H9 (cell line): ENCODE measurements around the gene LZIC. TPM values are rescaled to one million over a fixed set of nuclear protein-coding genes. Genes with fewer than 3 reads are reported as not detected.

ENCODE experiments used
- DNase-seq: peaks from one replicate; pipeline ENCODE4 v3.0.0-alpha.2; 2017
- H2AFZ ChIP-seq: one replicate; pipeline ENCODE4 v1.6.1; 2013; ENCODE audit warnings: mild to moderate bottlenecking, low read length, control low read depth, moderate library complexity
- H2AK5ac ChIP-seq: 2 replicates; pipeline ENCODE4 v1.6.1; 2013; ENCODE audit warnings: low read length, control low read depth, mixed read lengths; ENCODE audit not compliant: insufficient read length
- H2BK120ac ChIP-seq: one replicate; pipeline ENCODE4 v1.6.1; 2013; ENCODE audit warnings: low read depth, mild to moderate bottlenecking, low read length, control low read depth, inconsistent platforms; ENCODE audit not compliant: poor library complexity, severe bottlenecking
- H2BK12ac ChIP-seq: 2 replicates; pipeline ENCODE4 v1.6.1; 2013; ENCODE audit warnings: low read length, control low read depth, mixed read lengths, low read depth; ENCODE audit not compliant: insufficient read length
- H2BK15ac ChIP-seq: 2 replicates; pipeline ENCODE4 v1.6.1; 2013; ENCODE audit warnings: low read depth, low read length, control low read depth
- H2BK20ac ChIP-seq: one replicate; pipeline ENCODE4 v1.6.1; 2013; ENCODE audit warnings: low read depth, mild to moderate bottlenecking, low read length, control low read depth, inconsistent platforms; ENCODE audit not compliant: poor library complexity, severe bottlenecking
- H2BK5ac ChIP-seq: 2 replicates; pipeline ENCODE4 v1.6.1; 2013; ENCODE audit warnings: low read length, control low read depth, mixed read lengths; ENCODE audit not compliant: insufficient read length
- H3K14ac ChIP-seq: 2 replicates; pipeline ENCODE4 v1.6.1; 2013; ENCODE audit warnings: low read length, control low read depth; ENCODE audit not compliant: insufficient read depth
- H3K18ac ChIP-seq: 2 replicates; pipeline ENCODE4 v1.6.1; 2013; ENCODE audit warnings: low read depth, mild to moderate bottlenecking, mixed read lengths, low read length, control low read depth; ENCODE audit not compliant: insufficient read length
- H3K23ac ChIP-seq: 2 replicates; pipeline ENCODE4 v1.6.1; 2013; ENCODE audit warnings: low read length, control low read depth, mixed read lengths, low read depth; ENCODE audit not compliant: insufficient read length
- H3K23me2 ChIP-seq: 2 replicates; pipeline ENCODE4 v1.6.1; 2013; ENCODE audit warnings: low read depth, mild to moderate bottlenecking, mixed read lengths, low read length, control low read depth; ENCODE audit not compliant: insufficient read length, poor library complexity, severe bottlenecking
- H3K27ac ChIP-seq: 2 replicates; pipeline ENCODE4 v1.5.1; 2013; ENCODE audit warnings: low read length, control low read depth, mixed read lengths, low read depth; ENCODE audit not compliant: insufficient read length
- H3K27me3 ChIP-seq: 2 replicates; pipeline ENCODE4 v1.6.1; 2013; ENCODE audit warnings: low read length, control low read depth, inconsistent platforms; ENCODE audit not compliant: insufficient read depth
- H3K4ac ChIP-seq: 2 replicates; pipeline ENCODE4 v1.6.1; 2013; ENCODE audit warnings: low read depth, mild to moderate bottlenecking, control low read depth, inconsistent platforms, low read length, moderate library complexity
- H3K4me1 ChIP-seq: 2 replicates; pipeline ENCODE4 v1.6.1; 2013; ENCODE audit warnings: low read length, control low read depth, inconsistent platforms; ENCODE audit not compliant: insufficient read depth
- H3K4me2 ChIP-seq: 2 replicates; pipeline ENCODE4 v1.6.1; 2013; ENCODE audit warnings: low read length, control low read depth, mixed read lengths; ENCODE audit not compliant: insufficient read length, insufficient read depth
- H3K56ac ChIP-seq: 2 replicates; pipeline ENCODE4 v1.6.1; 2013; ENCODE audit warnings: low read depth, mild to moderate bottlenecking, mixed read lengths, low read length, control low read depth; ENCODE audit not compliant: insufficient read length
- H3K79me1 ChIP-seq: 2 replicates; pipeline ENCODE4 v1.6.1; 2013; ENCODE audit warnings: low read depth, mild to moderate bottlenecking, moderate library complexity, low read length, control low read depth, inconsistent platforms; ENCODE audit not compliant: insufficient read depth, poor library complexity, severe bottlenecking
- H3K79me2 ChIP-seq: 2 replicates; pipeline ENCODE4 v1.6.1; 2013; ENCODE audit warnings: low read length, control low read depth, inconsistent platforms; ENCODE audit not compliant: insufficient read depth
- H3K9ac ChIP-seq: 2 replicates; pipeline ENCODE4 v1.6.1; 2013; ENCODE audit warnings: low read length, control low read depth, mixed read lengths; ENCODE audit not compliant: insufficient read length; ENCODE audit errors: extremely low read depth
- H3K9me3 ChIP-seq: one replicate; pipeline ENCODE4 v1.6.1; 2013; ENCODE audit warnings: low read depth, low read length, inconsistent platforms; ENCODE audit not compliant: control insufficient read depth
- H3T11ph ChIP-seq: one replicate; pipeline ENCODE4 v1.6.1; 2013; ENCODE audit warnings: mild to moderate bottlenecking, low read length, control low read depth, inconsistent platforms
- H4K20me1 ChIP-seq: one replicate; pipeline ENCODE4 v1.6.1; 2013; ENCODE audit not compliant: control insufficient read depth, insufficient read length, insufficient read depth
- H4K5ac ChIP-seq: 2 replicates; pipeline ENCODE4 v1.6.1; 2013; ENCODE audit warnings: low read depth, mild to moderate bottlenecking, mixed read lengths, low read length, control low read depth; ENCODE audit not compliant: insufficient read length
- H4K8ac ChIP-seq: replicated peaks from 2 replicates; pipeline ENCODE4 v1.6.1; 2013; ENCODE audit warnings: low read length, control low read depth, mixed read lengths, low read depth; ENCODE audit not compliant: insufficient read length
- H4K91ac ChIP-seq: 2 replicates; pipeline ENCODE4 v1.6.1; 2013; ENCODE audit warnings: low read depth, mild to moderate bottlenecking, moderate library complexity, mixed read lengths, low read length, control low read depth; ENCODE audit not compliant: insufficient read length
- H3K27ac Mint-ChIP-seq, 3 experiments: 2 replicates in 2 of 3; 3 replicates in 1 of 3; pipeline ENCODE4 v1.8.0; 2020 to 2021; ENCODE audit warnings: mixed read lengths in 3 of 3, mild to moderate bottlenecking in 1 of 3, moderate library complexity in 1 of 3
- H3K27me3 Mint-ChIP-seq: 2 replicates; pipeline ENCODE4 v1.8.0; 2021; ENCODE audit warnings: low read depth, mild to moderate bottlenecking, moderate library complexity, mixed read lengths
- H3K36me3 Mint-ChIP-seq, 3 experiments: 2 replicates in 2 of 3; 3 replicates in 1 of 3; pipeline ENCODE4 v1.8.0; 2020 to 2021; ENCODE audit warnings: low read depth in 3 of 3, mixed read lengths in 3 of 3; ENCODE audit not compliant: insufficient read depth in 1 of 3
- H3K4me1 Mint-ChIP-seq, 2 experiments: 2 replicates each; pipeline ENCODE4 v1.8.0; 2020; ENCODE audit warnings: mixed read lengths in 2 of 2
- H3K4me3 Mint-ChIP-seq, 2 experiments: 2 replicates in 1 of 2; 3 replicates in 1 of 2; pipeline ENCODE4 v1.8.0; 2020 to 2021; ENCODE audit warnings: mild to moderate bottlenecking in 2 of 2, mixed read lengths in 2 of 2, moderate library complexity in 1 of 2
- H3K9me3 Mint-ChIP-seq, 2 experiments: 2 replicates in 1 of 2; 3 replicates in 1 of 2; pipeline ENCODE4 v1.8.0; 2020; ENCODE audit warnings: mild to moderate bottlenecking in 2 of 2, mixed read lengths in 2 of 2, moderate library complexity in 1 of 2
- CTCF ChIP-seq: fragments of 200-600 bp; sonication (generic); conservative IDR thresholded peaks from 3 replicates; pipeline ENCODE4 v1.8.0; 2021; ENCODE audit warnings: antibody characterized with exemption, mild to moderate bottlenecking
- WGBS: extraction: QIAGEN DNeasy Blood & Tissue Kit; methylation state at CpG from one replicate; pipeline ENCODE4 v1.1.7; 2013; ENCODE audit warnings: missing lambda C conversion rate, low lambda C conversion rate, mixed read lengths; ENCODE audit not compliant: insufficient read length; ENCODE audit errors: extremely low coverage; 5-methylcytosine and 5-hydroxymethylcytosine counted together
- total RNA-seq: library from RNA; stranded (reverse); gene quantifications from 2 replicates; pipeline ENCODE4 v1.2.1, GENCODE V29; 2021

Gene LZIC
- total RNA-seq, 1 experiment from 2014 or later = 22.9 TPM

GRCh38 chr1:9884805-9885204 lies 58.4 kb downstream of the LZIC start:
- H4K8ac ChIP-seq = no peak overlapping the region
- no peak overlapping the region for H3T11ph ChIP-seq

More at GRCh38 chr1:9884805-9885204, 58.4 kb downstream of the LZIC start:
- Histone ChIP-seq H3K56ac (no peak overlapping the region), H3K79me1 (no peaks in the 10 kb centered on the region), H2BK120ac (no peak overlapping the region), H3K18ac (no peak overlapping the region), H3K4ac (no peak overlapping the region), H3K23me2 (no peaks in the 10 kb centered on the region), H3K4me1 (0 out of 2 replicates have a peak, but pooled peaks cover 1% of the 10 kb centered on the region), H3K4me2 (no peak overlapping the region), H4K20me1 (peaks cover 3% of the 10 kb centered on the region), H4K5ac (no peak overlapping the region), H3K9ac (no peak overlapping the region), H2BK20ac (no peak overlapping the region), H3K23ac (no peak overlapping the region), H2BK15ac (no peak overlapping the region), H3K9me3 (no peaks in the 10 kb centered on the region), H2BK12ac (no peak overlapping the region), H4K91ac (no peak overlapping the region), H3K27ac (no peak overlapping the region), H2AFZ (no peak overlapping the region), H3K14ac (no peak overlapping the region), H2AK5ac (no peak overlapping the region), H3K79me2 (no peaks in the 10 kb centered on the region), H3K27me3 (no peaks in the 10 kb centered on the region), H2BK5ac (no peak overlapping the region)
- H3K36me3 Mint-ChIP-seq = peaks cover 3 to 13% (median 7%) of the 10 kb centered on the region in 3 experiments; a peak in 4 of 7 replicates
- no peak for TF ChIP-seq CTCF
- H3K9me3 Mint-ChIP-seq = no peaks in the 10 kb centered on the region
- no peak overlapping the region for H3K4me3 Mint-ChIP-seq
- WGBS = no CpG with 5 or more reads among the region's 8 CpGs
- DNase-seq = no peak
- H3K4me1 Mint-ChIP-seq = peaks cover 21 to 35% of the 10 kb centered on the region in 2 experiments
- peak overlapping the region; percentile 78 to 84 (median 83); a peak in 5 of 7 replicates for H3K27ac Mint-ChIP-seq
- no peaks in the 10 kb centered on the region for H3K27me3 Mint-ChIP-seq
